K562 (cell line): ENCODE results near the gene SLC25A1. TPM values are rescaled to one million over a fixed set of nuclear protein-coding genes. Genes with fewer than 3 reads are reported as not detected.
A peak's percentile ranks its signal among the peaks of the same experiment; 100 is the strongest.

ENCODE experiments used
- CCNT2 ChIP-seq: IDR thresholded peaks from 2 replicates; pipeline ENCODE4 v1.6.1; 2011; ENCODE audit warnings: borderline replicate concordance, low read depth, mild to moderate bottlenecking, moderate library complexity, mixed read lengths, low read length; ENCODE audit not compliant: insufficient read length; ENCODE audit errors: extremely low read depth
- CHD4 ChIP-seq: fragments of 200-600 bp; sonication (generic); IDR thresholded peaks from 3 replicates; pipeline ENCODE4 v1.6.1; 2012; ENCODE audit warnings: low read depth, mild to moderate bottlenecking, mixed read lengths, low read length, inconsistent platforms; ENCODE audit not compliant: insufficient read depth, insufficient replicate concordance, poor library complexity, severe bottlenecking
- PCBP1 ChIP-seq: fragments of 200-400 bp; formaldehyde crosslinking; IDR thresholded peaks from 2 replicates; pipeline ENCODE4 v1.6.1; 2018; ENCODE audit warnings: mild to moderate bottlenecking, low read depth, low read length; ENCODE audit not compliant: poor library complexity, severe bottlenecking
- RBBP5 ChIP-seq: fragments of 200-600 bp; sonication (generic); IDR thresholded peaks from 2 replicates; pipeline ENCODE4 v1.6.1; 2012; ENCODE audit warnings: borderline replicate concordance, mild to moderate bottlenecking, low read length, control low read depth, inconsistent platforms; ENCODE audit not compliant: insufficient read depth, poor library complexity, severe bottlenecking
- SPI1 ChIP-seq: IDR thresholded peaks from 2 replicates; pipeline ENCODE4 v1.6.1; 2011; ENCODE audit warnings: low read depth, low read length, control low read depth, borderline replicate concordance
- ZBTB17 ChIP-seq: fragments of 450-650 bp; formaldehyde crosslinking; IDR thresholded peaks from 2 replicates; pipeline ENCODE4 v1.4.0; 2020; ENCODE audit warnings: mild to moderate bottlenecking
- ZNF354B ChIP-seq: fragments of 250-450 bp; sonication (Bioruptor Pico); IDR thresholded peaks from 2 replicates; pipeline ENCODE4 v1.4.0; 2020
- polyA plus RNA-seq, 8 experiments: library from polyadenylated mRNA; depleted of rRNA in 4 of 8; stranded (reverse) in 5 of 8; unstranded in 3 of 8; fragments of >200 nt; fragmentation: Nextera tagmentation in 2 of 8; fragmentation: Illumina TruSeq in 1 of 8; extraction: Ambion mirVana in 2 of 8; extraction: Trizol in 1 of 8; gene quantifications; 2 replicates each; pipeline versions ENCODE4 v1.2.1 to v1.2.3, GENCODE V29; 2011 to 2014; ENCODE audit warnings: inconsistent platforms in 1 of 8, missing spikeins in 1 of 8
- total RNA-seq, 7 experiments: library from RNA; depleted of rRNA in 6 of 7; stranded (reverse); fragments of >200 nt in 6 of 7; fragmentation: Illumina TruSeq in 2 of 7; extraction: Trizol in 2 of 7; gene quantifications; 2 replicates each; pipeline versions ENCODE4 v1.2.1 to v1.2.3, GENCODE V29; 2011 to 2021; ENCODE audit warnings: low replicate concordance in 1 of 7
- TF ChIP-seq, protein P1 (sequence below): fragments of 200-600 bp; sonication (generic); IDR thresholded peaks from one replicate; pipeline ENCODE4 v1.6.1; 2012; ENCODE audit warnings: mild to moderate bottlenecking, low read depth, low read length, inconsistent platforms
- TF ChIP-seq, protein P2 (sequence below), 2 experiments: fragments of 450-650 bp in 1 of 2; sonication (generic) in 1 of 2; formaldehyde crosslinking in 1 of 2; IDR thresholded peaks in 1 of 2; conservative IDR thresholded peaks in 1 of 2; 2 replicates each; pipeline versions ENCODE4 v1.6.1 to v1.8.1; 2016 to 2023; ENCODE audit warnings: mild to moderate bottlenecking in 2 of 2, moderate library complexity in 2 of 2, inconsistent platforms in 1 of 2, missing genetic modification reagents in 1 of 2

SLC25A1 gene
- total and polyA plus RNA-seq, 9 of the 15 experiments (the other 6 are each of a cell fraction or from before 2014, with no cell fraction given) = 11.0 to 408 (median 110) TPM

- TF ChIP-seq, protein P1, sequence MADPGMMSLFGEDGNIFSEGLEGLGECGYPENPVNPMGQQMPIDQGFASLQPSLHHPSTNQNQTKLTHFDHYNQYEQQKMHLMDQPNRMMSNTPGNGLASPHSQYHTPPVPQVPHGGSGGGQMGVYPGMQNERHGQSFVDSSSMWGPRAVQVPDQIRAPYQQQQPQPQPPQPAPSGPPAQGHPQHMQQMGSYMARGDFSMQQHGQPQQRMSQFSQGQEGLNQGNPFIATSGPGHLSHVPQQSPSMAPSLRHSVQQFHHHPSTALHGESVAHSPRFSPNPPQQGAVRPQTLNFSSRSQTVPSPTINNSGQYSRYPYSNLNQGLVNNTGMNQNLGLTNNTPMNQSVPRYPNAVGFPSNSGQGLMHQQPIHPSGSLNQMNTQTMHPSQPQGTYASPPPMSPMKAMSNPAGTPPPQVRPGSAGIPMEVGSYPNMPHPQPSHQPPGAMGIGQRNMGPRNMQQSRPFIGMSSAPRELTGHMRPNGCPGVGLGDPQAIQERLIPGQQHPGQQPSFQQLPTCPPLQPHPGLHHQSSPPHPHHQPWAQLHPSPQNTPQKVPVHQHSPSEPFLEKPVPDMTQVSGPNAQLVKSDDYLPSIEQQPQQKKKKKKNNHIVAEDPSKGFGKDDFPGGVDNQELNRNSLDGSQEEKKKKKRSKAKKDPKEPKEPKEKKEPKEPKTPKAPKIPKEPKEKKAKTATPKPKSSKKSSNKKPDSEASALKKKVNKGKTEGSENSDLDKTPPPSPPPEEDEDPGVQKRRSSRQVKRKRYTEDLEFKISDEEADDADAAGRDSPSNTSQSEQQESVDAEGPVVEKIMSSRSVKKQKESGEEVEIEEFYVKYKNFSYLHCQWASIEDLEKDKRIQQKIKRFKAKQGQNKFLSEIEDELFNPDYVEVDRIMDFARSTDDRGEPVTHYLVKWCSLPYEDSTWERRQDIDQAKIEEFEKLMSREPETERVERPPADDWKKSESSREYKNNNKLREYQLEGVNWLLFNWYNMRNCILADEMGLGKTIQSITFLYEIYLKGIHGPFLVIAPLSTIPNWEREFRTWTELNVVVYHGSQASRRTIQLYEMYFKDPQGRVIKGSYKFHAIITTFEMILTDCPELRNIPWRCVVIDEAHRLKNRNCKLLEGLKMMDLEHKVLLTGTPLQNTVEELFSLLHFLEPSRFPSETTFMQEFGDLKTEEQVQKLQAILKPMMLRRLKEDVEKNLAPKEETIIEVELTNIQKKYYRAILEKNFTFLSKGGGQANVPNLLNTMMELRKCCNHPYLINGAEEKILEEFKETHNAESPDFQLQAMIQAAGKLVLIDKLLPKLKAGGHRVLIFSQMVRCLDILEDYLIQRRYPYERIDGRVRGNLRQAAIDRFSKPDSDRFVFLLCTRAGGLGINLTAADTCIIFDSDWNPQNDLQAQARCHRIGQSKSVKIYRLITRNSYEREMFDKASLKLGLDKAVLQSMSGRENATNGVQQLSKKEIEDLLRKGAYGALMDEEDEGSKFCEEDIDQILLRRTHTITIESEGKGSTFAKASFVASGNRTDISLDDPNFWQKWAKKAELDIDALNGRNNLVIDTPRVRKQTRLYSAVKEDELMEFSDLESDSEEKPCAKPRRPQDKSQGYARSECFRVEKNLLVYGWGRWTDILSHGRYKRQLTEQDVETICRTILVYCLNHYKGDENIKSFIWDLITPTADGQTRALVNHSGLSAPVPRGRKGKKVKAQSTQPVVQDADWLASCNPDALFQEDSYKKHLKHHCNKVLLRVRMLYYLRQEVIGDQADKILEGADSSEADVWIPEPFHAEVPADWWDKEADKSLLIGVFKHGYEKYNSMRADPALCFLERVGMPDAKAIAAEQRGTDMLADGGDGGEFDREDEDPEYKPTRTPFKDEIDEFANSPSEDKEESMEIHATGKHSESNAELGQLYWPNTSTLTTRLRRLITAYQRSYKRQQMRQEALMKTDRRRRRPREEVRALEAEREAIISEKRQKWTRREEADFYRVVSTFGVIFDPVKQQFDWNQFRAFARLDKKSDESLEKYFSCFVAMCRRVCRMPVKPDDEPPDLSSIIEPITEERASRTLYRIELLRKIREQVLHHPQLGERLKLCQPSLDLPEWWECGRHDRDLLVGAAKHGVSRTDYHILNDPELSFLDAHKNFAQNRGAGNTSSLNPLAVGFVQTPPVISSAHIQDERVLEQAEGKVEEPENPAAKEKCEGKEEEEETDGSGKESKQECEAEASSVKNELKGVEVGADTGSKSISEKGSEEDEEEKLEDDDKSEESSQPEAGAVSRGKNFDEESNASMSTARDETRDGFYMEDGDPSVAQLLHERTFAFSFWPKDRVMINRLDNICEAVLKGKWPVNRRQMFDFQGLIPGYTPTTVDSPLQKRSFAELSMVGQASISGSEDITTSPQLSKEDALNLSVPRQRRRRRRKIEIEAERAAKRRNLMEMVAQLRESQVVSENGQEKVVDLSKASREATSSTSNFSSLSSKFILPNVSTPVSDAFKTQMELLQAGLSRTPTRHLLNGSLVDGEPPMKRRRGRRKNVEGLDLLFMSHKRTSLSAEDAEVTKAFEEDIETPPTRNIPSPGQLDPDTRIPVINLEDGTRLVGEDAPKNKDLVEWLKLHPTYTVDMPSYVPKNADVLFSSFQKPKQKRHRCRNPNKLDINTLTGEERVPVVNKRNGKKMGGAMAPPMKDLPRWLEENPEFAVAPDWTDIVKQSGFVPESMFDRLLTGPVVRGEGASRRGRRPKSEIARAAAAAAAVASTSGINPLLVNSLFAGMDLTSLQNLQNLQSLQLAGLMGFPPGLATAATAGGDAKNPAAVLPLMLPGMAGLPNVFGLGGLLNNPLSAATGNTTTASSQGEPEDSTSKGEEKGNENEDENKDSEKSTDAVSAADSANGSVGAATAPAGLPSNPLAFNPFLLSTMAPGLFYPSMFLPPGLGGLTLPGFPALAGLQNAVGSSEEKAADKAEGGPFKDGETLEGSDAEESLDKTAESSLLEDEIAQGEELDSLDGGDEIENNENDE = no peak
- TF ChIP-seq, protein P2, sequence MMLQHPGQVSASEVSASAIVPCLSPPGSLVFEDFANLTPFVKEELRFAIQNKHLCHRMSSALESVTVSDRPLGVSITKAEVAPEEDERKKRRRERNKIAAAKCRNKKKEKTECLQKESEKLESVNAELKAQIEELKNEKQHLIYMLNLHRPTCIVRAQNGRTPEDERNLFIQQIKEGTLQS (IDR thresholded peaks at IDR 0.05) = no peak
- TF ChIP-seq, protein P2 (CRISPR knock-in tag; conservative IDR thresholded peaks at IDR 0.05) = no peak
- peak; percentile 71 for TF ChIP-seq CHD4
- TF ChIP-seq PCBP1 = no peak
- no peak for TF ChIP-seq ZNF354B (CRISPR knock-in tag)
- TF ChIP-seq RBBP5 = peak; percentile 46
- TF ChIP-seq ZBTB17 = no peak
- TF ChIP-seq SPI1 = no peak
- TF ChIP-seq CCNT2 = no peak
Observed at GRCh38 chr22:19151329-19152191, 27.0 kb downstream of the SLC25A1 start (continued).
